ENCODE measurements around the gene MAFG. TPM values are rescaled to one million over a fixed set of nuclear protein-coding genes. Genes with fewer than 3 reads are reported as not detected.

The MAFG gene
- total and polyA plus RNA-seq, 2 of the 13 experiments (the other 11 are each of a cell fraction or from before 2014, with no cell fraction given), result 14.5 to 20.0 TPM

DNA sequence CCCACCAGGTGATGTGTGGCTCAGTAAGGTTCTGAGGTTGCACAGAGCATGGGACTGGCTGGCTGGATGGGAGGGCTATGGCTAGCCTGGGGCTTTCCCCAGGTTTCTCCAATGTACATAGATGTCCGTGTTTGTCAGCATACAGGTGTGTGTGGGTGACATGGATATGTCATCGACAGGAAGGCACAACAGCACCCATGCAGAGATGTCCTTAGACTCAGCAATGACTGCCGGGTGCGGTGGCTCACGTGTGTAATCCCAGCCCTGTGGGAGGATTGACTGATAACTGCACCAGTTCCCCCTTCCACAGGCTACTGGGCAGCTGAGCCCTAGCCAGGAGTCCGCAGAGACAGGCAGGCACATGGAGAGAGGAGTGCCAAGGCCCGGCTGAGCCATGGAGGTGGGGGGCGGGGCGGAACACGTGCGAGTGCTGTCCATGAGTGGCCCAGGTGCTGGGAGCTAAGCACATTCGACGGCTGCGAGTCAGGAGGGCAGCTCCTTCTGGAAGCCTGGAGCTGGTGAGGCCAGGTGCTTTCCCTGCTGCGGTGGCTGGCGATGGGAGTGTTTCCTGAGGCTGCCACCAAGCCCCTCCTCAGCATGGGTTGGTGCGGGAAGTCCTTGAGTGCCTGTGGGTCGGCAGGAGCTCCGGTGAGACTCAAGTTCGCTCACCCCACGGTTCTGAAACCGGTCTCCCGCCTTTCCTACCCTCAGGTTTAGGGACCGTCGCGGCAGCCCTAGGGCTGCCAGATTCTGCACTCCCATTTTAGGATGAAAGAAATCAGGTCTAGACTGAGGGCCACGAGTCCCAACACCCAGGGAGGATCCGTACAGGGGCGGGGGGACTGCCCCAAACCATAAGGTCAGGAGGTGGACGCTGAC is 49.0 kb upstream of the MAFG start (continued):
- TF ChIP-seq CCDC6 (CRISPR knock-in tag; IDR thresholded peaks at IDR 0.05) (0 out of 2 replicates have a peak, but pooled peaks have one; percentile 72), SOX5 (CRISPR knock-in tag; IDR thresholded peaks at IDR 0.05; ENCODE audit: borderline replicate concordance) (no peak), ZNF160 (CRISPR knock-in tag; IDR thresholded peaks at IDR 0.05) (no peak), ZFP36 (IDR thresholded peaks at IDR 0.05; ENCODE audit: borderline replicate concordance, low read depth, low read length, partially characterized antibody) (no peak)
- TF ChIP-seq, protein P1, sequence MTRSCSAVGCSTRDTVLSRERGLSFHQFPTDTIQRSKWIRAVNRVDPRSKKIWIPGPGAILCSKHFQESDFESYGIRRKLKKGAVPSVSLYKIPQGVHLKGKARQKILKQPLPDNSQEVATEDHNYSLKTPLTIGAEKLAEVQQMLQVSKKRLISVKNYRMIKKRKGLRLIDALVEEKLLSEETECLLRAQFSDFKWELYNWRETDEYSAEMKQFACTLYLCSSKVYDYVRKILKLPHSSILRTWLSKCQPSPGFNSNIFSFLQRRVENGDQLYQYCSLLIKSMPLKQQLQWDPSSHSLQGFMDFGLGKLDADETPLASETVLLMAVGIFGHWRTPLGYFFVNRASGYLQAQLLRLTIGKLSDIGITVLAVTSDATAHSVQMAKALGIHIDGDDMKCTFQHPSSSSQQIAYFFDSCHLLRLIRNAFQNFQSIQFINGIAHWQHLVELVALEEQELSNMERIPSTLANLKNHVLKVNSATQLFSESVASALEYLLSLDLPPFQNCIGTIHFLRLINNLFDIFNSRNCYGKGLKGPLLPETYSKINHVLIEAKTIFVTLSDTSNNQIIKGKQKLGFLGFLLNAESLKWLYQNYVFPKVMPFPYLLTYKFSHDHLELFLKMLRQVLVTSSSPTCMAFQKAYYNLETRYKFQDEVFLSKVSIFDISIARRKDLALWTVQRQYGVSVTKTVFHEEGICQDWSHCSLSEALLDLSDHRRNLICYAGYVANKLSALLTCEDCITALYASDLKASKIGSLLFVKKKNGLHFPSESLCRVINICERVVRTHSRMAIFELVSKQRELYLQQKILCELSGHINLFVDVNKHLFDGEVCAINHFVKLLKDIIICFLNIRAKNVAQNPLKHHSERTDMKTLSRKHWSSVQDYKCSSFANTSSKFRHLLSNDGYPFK (CRISPR knock-in tag; IDR thresholded peaks at IDR 0.05; ENCODE audit: borderline replicate concordance), result peak; percentile 66; the same call in 1 of the 2 replicates

DNA sequence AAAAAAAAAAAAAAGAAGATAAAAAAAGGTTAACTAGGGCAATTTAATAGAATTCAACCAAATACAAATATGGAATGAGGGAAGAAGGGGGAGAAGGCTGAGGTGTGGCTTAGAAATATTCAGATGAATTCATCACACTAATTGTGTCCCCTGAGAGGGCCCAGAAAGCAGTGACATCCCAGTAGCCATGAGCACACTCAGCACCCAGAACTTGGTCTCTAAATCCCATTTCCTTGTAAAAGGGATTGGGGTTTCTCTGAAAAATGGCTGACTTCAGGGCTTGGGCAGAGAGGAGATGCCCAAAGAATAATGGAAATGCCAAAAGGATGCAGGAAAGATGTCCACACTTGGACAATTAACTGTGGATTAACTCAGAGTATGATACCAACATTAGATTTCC is 45.9 kb upstream of the MAFG start:
- intact Hi-C loops (cut with micrococcal nuclease; ENCODE audit: unreplicated experiment), result loop anchor here (10.0 kb wide), 1 partner anchor 121 kb away; the partner anchor contains the start of gene FASN
- in situ Hi-C loops (cut with HindIII; ENCODE audit: extremely low pct_ligation_motif_present, low pct_unique_long_range_greater_than_20kb), result no loop called here
- Histone ChIP-seq H3K27me3 (ENCODE audit: control insufficient read depth in 1 of 2, insufficient read depth in 2 of 2, low read length in 2 of 2) (no peaks in the 10 kb centered on the region), H3K9ac (ENCODE audit: insufficient read depth, low read depth, low read length) (no peak overlapping the region), H3K79me2 (ENCODE audit: insufficient read depth, low read length) (peaks cover 12% of the 10 kb centered on the region), H2AFZ (ENCODE audit: low read length) (no peak overlapping the region), H3K9me3 (ENCODE audit: low read length) (peaks cover 13% of the 10 kb centered on the region), H3K4me3 (replicated peaks in 1 of 3; ENCODE audit: insufficient read depth in 1 of 3, low read depth in 2 of 3, low read length in 3 of 3) (no peak overlapping the region), H4K20me1 (ENCODE audit: insufficient read depth, low read length) (no peaks in the 10 kb centered on the region), H3K4me1 (ENCODE audit: insufficient read depth, low read length) (peaks cover 33% of the 10 kb centered on the region), H3K4me2 (ENCODE audit: low read depth, low read length) (no peak overlapping the region), H3K36me3 (replicated peaks in 1 of 2; ENCODE audit: control insufficient read depth in 1 of 2, insufficient read depth in 2 of 2, low read length in 2 of 2) (no peaks in the 10 kb centered on the region), H3K27ac (ENCODE audit: extremely low read length, insufficient read depth, low read length) (no peak overlapping the region)
- ChIA-PET POLR2A (interaction anchor here (14.1 kb wide), 1 partner anchor 22 kb away, joined by 382 read pairs; no protein-coding TSS in a partner anchor), CTCF (ENCODE audit: low intra/inter-chr PET ratio, low total read pairs) (no interaction called here)
- no TSS peak for BruUV-seq (replicated peaks)
- ATAC-seq (no peak), FAIRE-seq (no peak), DNase-seq (ENCODE audit: low spot score) (no peak)
- TF ChIP-seq ZNF605 (CRISPR knock-in tag; IDR thresholded peaks at IDR 0.05) (peak; percentile 100), ZNF672 (CRISPR knock-in tag; IDR thresholded peaks at IDR 0.05) (no peak)

Data from HepG2 (cell line).